ENCODE measurements around the gene JAML. TPM values are rescaled to one million over a fixed set of nuclear protein-coding genes. Genes with fewer than 3 reads are reported as not detected.

The JAML gene
- total and polyA plus RNA-seq, 2 of the 13 experiments (the other 11 are each of a cell fraction or from before 2014, with no cell fraction given): 2.0 to 3.3 TPM

- TF ChIP-seq POGK (CRISPR knock-in tag; conservative IDR thresholded peaks at IDR 0.05) (peak; percentile 88), BRD4 (CRISPR knock-in tag; IDR thresholded peaks at IDR 0.05) (peak; percentile 83; the same call in 1 of the 2 replicates), TAF1 (CRISPR knock-in tag; IDR thresholded peaks at IDR 0.05) (peak; percentile 71), MNT (IDR thresholded peaks at IDR 0.05) (no peak), XRCC5 (optimal IDR thresholded peaks at IDR 0.05; ENCODE audit: low read length) (peak; percentile 35), E2F2 (CRISPR knock-in tag; IDR thresholded peaks at IDR 0.05; ENCODE audit: borderline replicate concordance) (no peak), MYPOP (CRISPR knock-in tag; IDR thresholded peaks at IDR 0.05) (peak; percentile 51; the same call in 1 of the 2 replicates), RFXANK (CRISPR knock-in tag; IDR thresholded peaks at IDR 0.05) (peak; percentile 28; the same call in 1 of the 2 replicates), HNF1B (CRISPR knock-in tag; IDR thresholded peaks at IDR 0.05) (peak; percentile 73; the same call in 1 of the 2 replicates), SMARCE1 (IDR thresholded peaks at IDR 0.05; ENCODE audit: borderline replicate concordance) (no peak), BCL6 (CRISPR knock-in tag; IDR thresholded peaks at IDR 0.05) (no peak), ZBTB38 (CRISPR knock-in tag; IDR thresholded peaks at IDR 0.05) (peak; percentile 79; the same call in 1 of the 2 replicates), THYN1 (CRISPR knock-in tag; IDR thresholded peaks at IDR 0.05; ENCODE audit: borderline replicate concordance, low read depth) (no peak), ZNF136 (CRISPR knock-in tag; IDR thresholded peaks at IDR 0.05; ENCODE audit: low read depth) (no peak), ZNF800 (CRISPR knock-in tag; IDR thresholded peaks at IDR 0.05) (no peak), ZBTB39 (CRISPR knock-in tag; IDR thresholded peaks at IDR 0.05) (0 out of 2 replicates have a peak, but pooled peaks have one; percentile 69), KLF9 (CRISPR knock-in tag; IDR thresholded peaks at IDR 0.05; ENCODE audit: low read depth) (no peak)
These were observed 27.2 kb upstream of the JAML start, which contains the start of gene MPZL3 (continued) for GRCh38 chr11:118251858-118252652.
